Spleen (tissue), 11 donors: ENCODE measurements around the gene CCDC152. TPM values are rescaled to one million over a fixed set of nuclear protein-coding genes. Genes with fewer than 3 reads are reported as not detected.
"Not testable (repeated sequence)": the region's sequence is repeated elsewhere in the genome, so short reads cannot be mapped to it uniquely, and the experiment has no call there.

Experiments used
- DNase-seq: peaks from one replicate; pipeline ENCODE4 v3.0.0-alpha.2; 2020
- H3K27ac ChIP-seq, 8 donors: fragments of 200-600 bp; sonication (generic) in 7 of 8; 1 replicate in 4 of 8; 2 replicates in 4 of 8; pipeline versions ENCODE4 v1.5.0 to v1.8.0; 2016 to 2021; ENCODE audit warnings: inconsistent platforms in 4 of 8, mild to moderate bottlenecking in 4 of 8, moderate library complexity in 1 of 8
- H3K27me3 ChIP-seq, 7 donors: fragments of 200-600 bp; sonication (generic) in 6 of 7; replicated peaks in 1 of 7; 1 replicate in 4 of 7; 2 replicates in 3 of 7; pipeline versions ENCODE4 v1.5.0 to v1.8.0; 2016 to 2021; ENCODE audit warnings: inconsistent platforms in 3 of 7, mild to moderate bottlenecking in 1 of 7
- H3K36me3 ChIP-seq, 6 donors: fragments of 200-600 bp; sonication (generic) in 5 of 6; 1 replicate in 4 of 6; 2 replicates in 2 of 6; pipeline versions ENCODE4 v1.5.0 to v1.8.0; 2016 to 2021; ENCODE audit warnings: inconsistent platforms in 2 of 6
- H3K4me1 ChIP-seq, 6 donors: fragments of 200-600 bp; sonication (generic) in 5 of 6; 1 replicate in 3 of 6; 2 replicates in 3 of 6; pipeline versions ENCODE4 v1.5.0 to v1.8.0; 2016 to 2021; ENCODE audit warnings: inconsistent platforms in 3 of 6
- H3K4me3 ChIP-seq, 8 donors: fragments of 200-600 bp; sonication (generic) in 7 of 8; 1 replicate in 4 of 8; 2 replicates in 4 of 8; pipeline versions ENCODE4 v1.5.0 to v1.8.0; 2016 to 2021; ENCODE audit warnings: inconsistent platforms in 4 of 8, mild to moderate bottlenecking in 4 of 8, moderate library complexity in 2 of 8
- H3K9me3 ChIP-seq, 8 donors: fragments of 200-600 bp; sonication (generic) in 7 of 8; 1 replicate in 4 of 8; 2 replicates in 4 of 8; pipeline versions ENCODE4 v1.5.0 to v1.8.0; 2016 to 2021; ENCODE audit warnings: inconsistent platforms in 4 of 8
- POLR2A ChIP-seq, 3 donors: fragments of 450-650 bp; IDR thresholded peaks; one replicate each; pipeline ENCODE4 v1.5.1; 2017; ENCODE audit warnings: antibody characterized with exemption in 3 of 3, mild to moderate bottlenecking in 1 of 3
- POLR2AphosphoS5 ChIP-seq, 3 donors: sonication (generic); formaldehyde crosslinking; IDR thresholded peaks; one replicate each; pipeline ENCODE4 v1.5.1; 2017; ENCODE audit warnings: antibody characterized with exemption in 3 of 3
- WGBS, 5 donors: extraction: QIAGEN DNeasy Blood & Tissue Kit in 3 of 5; methylation state at CpG; one replicate each; pipeline versions ENCODE4 v1.1.5 to v1.1.7; 2013 to 2018; 5-methylcytosine and 5-hydroxymethylcytosine counted together
- intact Hi-C: fragments of 100-400 bp; cut with DNase I; formaldehyde crosslinking; loops from one replicate; pipeline ENCODE4 v1.15.0; 2023; ENCODE audit warnings: low total_unique reads
- polyA plus RNA-seq, 3 donors: library from polyadenylated mRNA; stranded (reverse); fragments of 200-250 nt; gene quantifications; one replicate each; pipeline ENCODE4 v1.2.1, GENCODE V29; 2013
- total RNA-seq, 7 donors: library from RNA; depleted of rRNA in 3 of 7; stranded (reverse); fragments of >200 nt in 3 of 7; fragmentation: NEBNext Ultra II Directional in 4 of 7; extraction: Animal tissue kit (Norgen Biotek cat#: 25700) in 4 of 7; gene quantifications; one replicate each; pipeline versions ENCODE4 v1.1.0 to v1.2.1, GENCODE V29; 2016 to 2021
- TF ChIP-seq, protein P1 (sequence below), 11 experiments: fragments of 200-600 bp in 7 of 11; fragments of 450-650 bp in 4 of 11; sonication (generic) in 4 of 11; IDR thresholded peaks in 8 of 11; conservative IDR thresholded peaks in 3 of 11; 1 replicate in 7 of 11; 2 replicates in 4 of 11; pipeline versions ENCODE4 v1.4.0 to v1.8.0; 2016 to 2021; ENCODE audit warnings: antibody characterized with exemption in 11 of 11, inconsistent platforms in 4 of 11, mild to moderate bottlenecking in 1 of 11
- donor health status: healthy with polysubstance abuse.
- donor health status: DM: no; HTN: no; CAD: no; lungs with moderate emphysema.
- donor health status: DM: no; HTN: no; CAD: no.
- donor health status: Bipolar disorder and iron deficiency.
- donor health status: healthy.
- donor health status: DM: no; HTN: no; CAD: no.
- donor health status: DM: yes; HTN: yes; CAD: no.

The CCDC152 gene
- total and polyA plus RNA-seq, 10 donors: 0.46 to 3.4 (median 1.8) TPM

GRCh38 chr5:42720251-42720650 is 36.4 kb upstream of the CCDC152 start:
- WGBS, 5 donors: 24 to 43% (median 34%) methylated on average over 6 of the region's 6 CpGs
- Histone ChIP-seq H3K36me3 (peaks cover 0 to 8% (median 2%) of the 10 kb centered on the region in 6 donors), H3K4me1 (peaks cover 0 to 10% (median 0%) of the 10 kb centered on the region in 6 donors), H3K4me3 (no peak overlapping the region), H3K9me3 (no peaks in the 10 kb centered on the region), H3K27me3 (no peaks in the 10 kb centered on the region), H3K27ac (peak overlapping the region in 1 of 8 donors; percentile 8)
- intact Hi-C loops: no loop called here
- no peak for DNase-seq
- TF ChIP-seq, protein P1, sequence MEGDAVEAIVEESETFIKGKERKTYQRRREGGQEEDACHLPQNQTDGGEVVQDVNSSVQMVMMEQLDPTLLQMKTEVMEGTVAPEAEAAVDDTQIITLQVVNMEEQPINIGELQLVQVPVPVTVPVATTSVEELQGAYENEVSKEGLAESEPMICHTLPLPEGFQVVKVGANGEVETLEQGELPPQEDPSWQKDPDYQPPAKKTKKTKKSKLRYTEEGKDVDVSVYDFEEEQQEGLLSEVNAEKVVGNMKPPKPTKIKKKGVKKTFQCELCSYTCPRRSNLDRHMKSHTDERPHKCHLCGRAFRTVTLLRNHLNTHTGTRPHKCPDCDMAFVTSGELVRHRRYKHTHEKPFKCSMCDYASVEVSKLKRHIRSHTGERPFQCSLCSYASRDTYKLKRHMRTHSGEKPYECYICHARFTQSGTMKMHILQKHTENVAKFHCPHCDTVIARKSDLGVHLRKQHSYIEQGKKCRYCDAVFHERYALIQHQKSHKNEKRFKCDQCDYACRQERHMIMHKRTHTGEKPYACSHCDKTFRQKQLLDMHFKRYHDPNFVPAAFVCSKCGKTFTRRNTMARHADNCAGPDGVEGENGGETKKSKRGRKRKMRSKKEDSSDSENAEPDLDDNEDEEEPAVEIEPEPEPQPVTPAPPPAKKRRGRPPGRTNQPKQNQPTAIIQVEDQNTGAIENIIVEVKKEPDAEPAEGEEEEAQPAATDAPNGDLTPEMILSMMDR (IDR thresholded peaks at IDR 0.05 in 8 of 11, conservative IDR thresholded peaks at IDR 0.05 in 3 of 11): no peak
- TF ChIP-seq POLR2A (IDR thresholded peaks at IDR 0.05): no peak
- no peak for TF ChIP-seq POLR2AphosphoS5 (IDR thresholded peaks at IDR 0.05)

GRCh38 chr5:42721484-42721883 is 35.1 kb upstream of the CCDC152 start:
- H3K9me3 ChIP-seq: no peaks in the 10 kb centered on the region
- no peak for DNase-seq
- peaks cover 0 to 8% (median 2%) of the 10 kb centered on the region in 6 donors for H3K36me3 ChIP-seq
- intact Hi-C loops: no loop called here
- H3K27ac ChIP-seq: no peak overlapping the region
- H3K4me3 ChIP-seq: no peak overlapping the region
- peaks cover 0 to 10% (median 0%) of the 10 kb centered on the region in 6 donors for H3K4me1 ChIP-seq
- no peaks in the 10 kb centered on the region for H3K27me3 ChIP-seq
- no peak for TF ChIP-seq POLR2AphosphoS5 (IDR thresholded peaks at IDR 0.05)
- TF ChIP-seq POLR2A (IDR thresholded peaks at IDR 0.05): no peak
- TF ChIP-seq, protein P1 (IDR thresholded peaks at IDR 0.05 in 8 of 11, conservative IDR thresholded peaks at IDR 0.05 in 3 of 11): no peak

DNA sequence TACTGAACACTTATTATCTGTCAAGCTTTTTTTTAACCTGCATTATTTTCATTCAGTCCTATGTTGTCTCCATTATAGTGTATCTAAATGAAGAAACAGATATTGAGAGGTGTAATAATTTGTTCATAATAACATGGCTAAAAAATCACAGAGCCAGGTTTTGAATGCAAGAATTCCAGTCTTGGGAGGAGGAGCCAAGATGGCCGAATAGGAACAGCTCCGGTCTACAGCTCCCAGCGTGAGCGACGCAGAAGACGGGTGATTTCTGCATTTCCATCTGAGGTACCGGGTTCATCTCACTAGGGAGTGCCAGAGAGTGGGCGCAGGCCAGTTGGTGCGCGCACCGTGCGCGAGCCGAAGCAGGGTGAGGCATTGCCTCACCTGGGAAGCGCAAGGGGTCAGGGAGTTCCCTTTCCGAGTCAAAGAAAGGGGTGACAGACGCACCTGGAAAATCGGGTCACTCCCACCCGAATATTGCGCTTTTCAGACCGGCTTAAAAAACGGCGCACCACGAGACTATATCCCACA is 22.0 kb upstream of the CCDC152 start:
- not testable (repeated sequence) for H3K4me3 ChIP-seq, DNase-seq

GRCh38 chr5:42740920-42741319 is 15.7 kb upstream of the CCDC152 start:
- Histone ChIP-seq H3K27me3 (no peaks in the 10 kb centered on the region), H3K4me1 (no peaks in the 10 kb centered on the region), H3K27ac (no peak overlapping the region), H3K9me3 (no peaks in the 10 kb centered on the region), H3K36me3 (no peaks in the 10 kb centered on the region), H3K4me3 (no peak overlapping the region)
- WGBS, 5 donors: 93 to 98% (median 95%) methylated on average over 1 of the region's 1 CpG
- intact Hi-C loops: no loop called here
- TF ChIP-seq POLR2A (IDR thresholded peaks at IDR 0.05) (no peak), POLR2AphosphoS5 (IDR thresholded peaks at IDR 0.05) (no peak)
- TF ChIP-seq, protein P1 (IDR thresholded peaks at IDR 0.05 in 8 of 11, conservative IDR thresholded peaks at IDR 0.05 in 3 of 11): no peak
- DNase-seq: no peak

More for the DNA sequence above, 22.0 kb upstream of the CCDC152 start:
- H3K4me1 ChIP-seq, intact Hi-C loops, H3K27me3 ChIP-seq, H3K36me3 ChIP-seq, H3K9me3 ChIP-seq, H3K27ac ChIP-seq: not testable (repeated sequence)
- 84 to 99% (median 96%) methylated on average over 11 to 17 of the region's 24 CpGs for WGBS, 5 donors

DNA sequence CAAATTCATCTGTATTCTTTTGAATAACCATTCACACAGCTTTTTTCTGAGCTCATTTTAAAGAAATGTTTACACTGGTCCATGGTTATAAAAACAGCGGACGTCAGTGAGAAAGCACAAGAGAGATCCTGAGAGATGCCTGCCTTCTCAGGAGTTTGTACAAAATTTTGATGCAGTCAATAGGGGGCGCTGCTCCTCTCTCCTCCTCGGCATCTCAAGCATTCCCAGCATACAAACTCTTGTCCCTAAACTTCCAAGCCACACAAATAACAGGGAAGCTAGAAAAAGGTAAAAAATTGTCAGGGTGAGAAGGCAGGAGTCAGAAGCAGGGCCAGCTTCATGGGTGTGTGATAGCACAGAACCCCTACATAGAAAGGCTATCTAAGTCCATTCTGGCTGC is 11.2 kb upstream of the CCDC152 start:
- no peaks in the 10 kb centered on the region for H3K4me1 ChIP-seq
- no peaks in the 10 kb centered on the region for H3K27me3 ChIP-seq
- no peaks in the 10 kb centered on the region for H3K36me3 ChIP-seq
- no peak overlapping the region for H3K27ac ChIP-seq
- 26 to 33% (median 32%) methylated on average over 4 of the region's 4 CpGs for WGBS, 5 donors
- no peak overlapping the region for H3K4me3 ChIP-seq
- H3K9me3 ChIP-seq: no peaks in the 10 kb centered on the region
- TF ChIP-seq POLR2A (IDR thresholded peaks at IDR 0.05) (no peak), POLR2AphosphoS5 (IDR thresholded peaks at IDR 0.05) (no peak)
- TF ChIP-seq, protein P1 (IDR thresholded peaks at IDR 0.05 in 8 of 11, conservative IDR thresholded peaks at IDR 0.05 in 3 of 11): peak in 2 of 11 experiments; percentile 13 to 18
- no peak for DNase-seq
- intact Hi-C loops: no loop called here
